Measurements from ENCODE around the gene TMCC2.

GRCh38 chr1:205296154-205296553 is 68.4 kb downstream of the TMCC2 start:
- TF ChIP-seq CTCF (IDR thresholded peaks at IDR 0.05) (no peak), ZFX (IDR thresholded peaks at IDR 0.05; ENCODE audit: borderline replicate concordance) (no peak)
